HG02588 (cell line): ENCODE results near the gene PIGH.
"Not testable (repeated sequence)": the region's sequence is repeated elsewhere in the genome, so short reads cannot be mapped to it uniquely, and the experiment has no call there.

ENCODE experiments used
- ATAC-seq: cut with Tn5 transposase; IDR thresholded peaks from one replicate; pipeline ENCODE4 v1.9.1; 2021; ENCODE audit warnings: mild to moderate bottlenecking, moderate library complexity; ENCODE audit not compliant: unreplicated experiment

The PIGH gene

GRCh38 chr14:67555518-67556090, 44.5 kb downstream of the PIGH start:
- no peak for ATAC-seq

- no peak for ATAC-seq
Observed at GRCh38 chr14:67554341-67554740, 45.7 kb downstream of the PIGH start.

GRCh38 chr14:67553547-67553946, 46.5 kb downstream of the PIGH start:
- no peak for ATAC-seq

- no peak for ATAC-seq
Observed at GRCh38 chr14:67551940-67552339, 48.1 kb downstream of the PIGH start.

- no peak for ATAC-seq
Observed at GRCh38 chr14:67551123-67551522, 48.9 kb downstream of the PIGH start.

GRCh38 chr14:67549734-67550133, 50.3 kb downstream of the PIGH start:
- no peak for ATAC-seq

- no peak for ATAC-seq
Observed at GRCh38 chr14:67547224-67547780, 52.8 kb downstream of the PIGH start.

GRCh38 chr14:67544590-67544989, 55.5 kb downstream of the PIGH start:
- no peak for ATAC-seq

- not testable (repeated sequence) for ATAC-seq
Observed at GRCh38 chr14:67542620-67543019, 57.4 kb downstream of the PIGH start.

GRCh38 chr14:67541448-67542387, 58.4 kb downstream of the PIGH start:
- ATAC-seq: no peak
